ENCODE data around the gene OSR1. TPM values are rescaled to one million over a fixed set of nuclear protein-coding genes. Genes with fewer than 3 reads are reported as not detected.

OSR1 gene
- total RNA-seq, 2 experiments from 2014 or later: not detected

DNA sequence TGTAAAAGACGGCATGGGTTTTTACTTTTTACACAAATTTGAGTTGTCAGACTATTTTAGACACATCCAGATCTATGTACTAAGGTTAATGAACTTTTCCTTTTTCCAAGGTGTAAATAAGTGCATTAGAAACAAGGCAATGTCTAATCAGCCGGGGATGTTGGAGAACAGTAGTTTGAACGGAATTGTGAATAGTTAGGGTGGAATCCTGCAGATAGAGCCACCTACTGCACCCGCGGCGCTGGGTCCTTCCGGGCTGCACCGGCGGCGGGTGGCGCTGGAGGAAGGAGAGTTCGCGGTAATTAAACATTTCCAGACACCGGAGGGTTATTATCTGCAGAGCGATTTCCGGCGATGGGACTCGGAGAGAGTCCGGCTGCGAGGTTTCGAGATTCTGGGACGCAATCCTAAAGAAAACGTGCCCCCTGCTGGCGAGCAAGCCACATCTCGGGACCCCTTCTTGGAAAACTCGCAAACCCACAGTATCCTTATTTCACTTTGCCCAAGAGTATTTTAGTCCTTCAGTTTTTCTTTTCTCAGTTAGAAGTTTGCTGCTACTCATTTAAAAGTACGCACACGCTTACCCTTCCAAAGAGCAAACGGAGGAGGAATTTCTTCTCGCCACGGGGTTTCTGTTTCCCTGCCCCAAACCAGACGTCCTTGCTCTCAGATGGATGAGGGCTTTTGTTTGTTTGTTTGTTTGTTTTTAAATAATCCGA lies 4.5 kb upstream of the OSR1 start:
- Histone ChIP-seq H3K27ac (ENCODE audit: low read depth, low read length, poor library complexity, severe bottlenecking) (no peak overlapping the region), H3K4me3 (ENCODE audit: low read depth, low read length, poor library complexity, severe bottlenecking) (peak overlapping the region; percentile 63), H3K36me3 (ENCODE audit: insufficient read depth, low read length) (no peaks in the 10 kb centered on the region), H3K4me1 (ENCODE audit: insufficient read depth, low read length, poor library complexity, severe bottlenecking) (no peaks in the 10 kb centered on the region), H3K4me2 (ENCODE audit: low read length) (peak overlapping the region; percentile 78), H3K9me3 (ENCODE audit: low read length) (no peaks in the 10 kb centered on the region), H3K79me2 (ENCODE audit: insufficient read depth, low read depth, low read length) (no peaks in the 10 kb centered on the region), H4K20me1 (ENCODE audit: insufficient read depth, low read length) (no peaks in the 10 kb centered on the region), H2AFZ (ENCODE audit: low read length) (peak overlapping the region; percentile 93), H3K9me2 (ENCODE audit: insufficient read depth, low read length) (no peaks in the 10 kb centered on the region)
- ChIA-PET POLR2A (no interaction called here), CTCF (ENCODE audit: unreplicated experiment) (no interaction called here)
- DNase-seq (ENCODE audit: low spot score): peak; percentile 67
- no peak for TF ChIP-seq EZH2phosphoT487 (IDR thresholded peaks at IDR 0.05; ENCODE audit: borderline replicate concordance, low read depth, low read length)
- peak; percentile 77 for TF ChIP-seq CTCF (conservative IDR thresholded peaks at IDR 0.05; ENCODE audit: low read length)
- intact Hi-C loops (cut with micrococcal nuclease; ENCODE audit: unreplicated experiment): loop anchor here (1.0 to 5.0 kb wide), 4 partner anchors 481 to 842 kb away; no protein-coding TSS in a partner anchor
- BruUV-seq (replicated peaks): no TSS peak

GRCh38 chr2:19362094-19362754 lies 3.8 kb upstream of the OSR1 start:
- CTCF ChIA-PET (ENCODE audit: unreplicated experiment): no interaction called here
- no peak for TF ChIP-seq CTCF (conservative IDR thresholded peaks at IDR 0.05; ENCODE audit: low read length)
- no peak for TF ChIP-seq EZH2phosphoT487 (IDR thresholded peaks at IDR 0.05; ENCODE audit: borderline replicate concordance, low read depth, low read length)
- H3K9me2 ChIP-seq (ENCODE audit: insufficient read depth, low read length): no peaks in the 10 kb centered on the region
- H3K4me3 ChIP-seq (ENCODE audit: low read depth, low read length, poor library complexity, severe bottlenecking): peak overlapping the region; percentile 63
- no TSS peak for BruUV-seq (replicated peaks)
- no peaks in the 10 kb centered on the region for H3K79me2 ChIP-seq (ENCODE audit: insufficient read depth, low read depth, low read length)
- H2AFZ ChIP-seq (ENCODE audit: low read length): peak overlapping the region; percentile 93
- intact Hi-C loops (cut with micrococcal nuclease; ENCODE audit: unreplicated experiment): loop anchor here (2.0 to 5.0 kb wide), 3 partner anchors 480 to 841 kb away; no protein-coding TSS in a partner anchor
- peak overlapping the region; percentile 78 for H3K4me2 ChIP-seq (ENCODE audit: low read length)
- DNase-seq (ENCODE audit: low spot score): peak; percentile 9
- no peaks in the 10 kb centered on the region for H3K36me3 ChIP-seq (ENCODE audit: insufficient read depth, low read length)
- H3K4me1 ChIP-seq (ENCODE audit: insufficient read depth, low read length, poor library complexity, severe bottlenecking): no peaks in the 10 kb centered on the region
- no peaks in the 10 kb centered on the region for H3K9me3 ChIP-seq (ENCODE audit: low read length)
- H4K20me1 ChIP-seq (ENCODE audit: insufficient read depth, low read length): no peaks in the 10 kb centered on the region
- POLR2A ChIA-PET: interaction anchor here (0.7 kb wide), 1 partner anchor 234 kb away, joined by 3 read pairs; no protein-coding TSS in a partner anchor
- no peak overlapping the region for H3K27ac ChIP-seq (ENCODE audit: low read depth, low read length, poor library complexity, severe bottlenecking)
